Progenitor cell of endocrine pancreas (in vitro differentiated cells): ENCODE data around the gene KLF2. TPM values are rescaled to one million over a fixed set of nuclear protein-coding genes. Genes with fewer than 3 reads are reported as not detected.

Experiments used
- DNase-seq: peaks from one replicate; pipeline ENCODE4 v3.0.0; 2021; ENCODE audit warnings: low spot score; ENCODE audit not compliant: unreplicated experiment
- H3K27ac Mint-ChIP-seq: 2 replicates; pipeline ENCODE4 v1.8.0; 2021; ENCODE audit warnings: mild to moderate bottlenecking, moderate library complexity, mixed read lengths
- H3K27me3 Mint-ChIP-seq: 2 replicates; pipeline ENCODE4 v1.8.0; 2021; ENCODE audit warnings: mixed read lengths
- H3K36me3 Mint-ChIP-seq: 2 replicates; pipeline ENCODE4 v1.8.0; 2022; ENCODE audit warnings: mixed read lengths; ENCODE audit not compliant: insufficient read depth
- H3K4me1 Mint-ChIP-seq: 2 replicates; pipeline ENCODE4 v1.8.0; 2021; ENCODE audit warnings: low read depth, mixed read lengths
- H3K4me3 Mint-ChIP-seq: 2 replicates; pipeline ENCODE4 v1.8.0; 2021; ENCODE audit warnings: low read depth, mild to moderate bottlenecking, moderate library complexity, mixed read lengths
- H3K9me3 Mint-ChIP-seq: 2 replicates; pipeline ENCODE4 v1.8.0; 2021; ENCODE audit warnings: low read depth, mixed read lengths
- total RNA-seq: library from RNA; stranded (reverse); gene quantifications from 2 replicates; pipeline ENCODE4 v1.2.1, GENCODE V29; 2021
- TF ChIP-seq, protein P1 (sequence below): fragments of 200-600 bp; sonication (generic); IDR thresholded peaks from one replicate; pipeline ENCODE4 v1.5.0; 2021; ENCODE audit warnings: antibody characterized with exemption, mild to moderate bottlenecking; ENCODE audit not compliant: unreplicated experiment

KLF2 gene
- total RNA-seq, 1 donor from 2014 or later: 2.7 TPM

DNA sequence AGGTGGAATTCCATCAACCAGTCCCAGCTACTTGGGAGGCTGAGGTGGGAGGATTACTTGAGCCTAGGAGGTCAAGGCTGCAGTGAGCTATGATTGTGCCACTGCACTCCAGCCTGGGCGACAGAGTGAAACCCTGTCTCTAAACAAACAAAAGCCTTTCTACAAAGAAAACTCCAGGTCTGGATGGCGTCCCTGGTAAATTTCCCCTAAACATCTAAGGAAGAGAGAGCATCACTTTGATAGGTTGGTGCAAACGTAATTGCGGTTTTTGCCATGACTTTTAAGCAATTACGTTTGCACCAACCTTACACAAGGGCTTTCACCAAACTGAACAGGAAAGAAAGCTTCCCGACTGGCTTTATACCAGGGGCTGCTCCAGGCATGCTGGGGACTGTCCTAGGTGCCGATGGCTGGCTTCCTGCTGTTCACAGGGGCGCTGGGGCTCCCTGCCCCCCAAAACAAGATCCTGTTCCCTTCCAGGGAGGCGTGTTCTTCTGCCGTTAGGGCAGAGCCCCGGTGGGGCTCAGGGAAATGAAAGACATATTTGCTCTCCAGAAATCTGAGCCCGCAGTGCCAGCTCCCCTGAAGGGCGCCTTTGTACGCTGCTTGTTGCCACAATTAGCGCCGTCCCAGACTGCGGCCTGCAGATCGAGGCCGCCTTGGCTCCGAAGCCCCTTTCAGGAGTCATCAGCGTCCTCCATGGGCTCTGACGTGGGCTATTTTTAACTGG is 38.7 kb upstream of the KLF2 start:
- Mint-ChIP-seq H3K4me1 (peaks cover 2% of the 10 kb centered on the region), H3K27ac (no peak overlapping the region), H3K4me3 (no peak overlapping the region), H3K27me3 (peaks cover 10% of the 10 kb centered on the region), H3K9me3 (no peaks in the 10 kb centered on the region), H3K36me3 (no peaks in the 10 kb centered on the region)
- DNase-seq: no peak
- TF ChIP-seq, protein P1, sequence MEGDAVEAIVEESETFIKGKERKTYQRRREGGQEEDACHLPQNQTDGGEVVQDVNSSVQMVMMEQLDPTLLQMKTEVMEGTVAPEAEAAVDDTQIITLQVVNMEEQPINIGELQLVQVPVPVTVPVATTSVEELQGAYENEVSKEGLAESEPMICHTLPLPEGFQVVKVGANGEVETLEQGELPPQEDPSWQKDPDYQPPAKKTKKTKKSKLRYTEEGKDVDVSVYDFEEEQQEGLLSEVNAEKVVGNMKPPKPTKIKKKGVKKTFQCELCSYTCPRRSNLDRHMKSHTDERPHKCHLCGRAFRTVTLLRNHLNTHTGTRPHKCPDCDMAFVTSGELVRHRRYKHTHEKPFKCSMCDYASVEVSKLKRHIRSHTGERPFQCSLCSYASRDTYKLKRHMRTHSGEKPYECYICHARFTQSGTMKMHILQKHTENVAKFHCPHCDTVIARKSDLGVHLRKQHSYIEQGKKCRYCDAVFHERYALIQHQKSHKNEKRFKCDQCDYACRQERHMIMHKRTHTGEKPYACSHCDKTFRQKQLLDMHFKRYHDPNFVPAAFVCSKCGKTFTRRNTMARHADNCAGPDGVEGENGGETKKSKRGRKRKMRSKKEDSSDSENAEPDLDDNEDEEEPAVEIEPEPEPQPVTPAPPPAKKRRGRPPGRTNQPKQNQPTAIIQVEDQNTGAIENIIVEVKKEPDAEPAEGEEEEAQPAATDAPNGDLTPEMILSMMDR: no peak

DNA sequence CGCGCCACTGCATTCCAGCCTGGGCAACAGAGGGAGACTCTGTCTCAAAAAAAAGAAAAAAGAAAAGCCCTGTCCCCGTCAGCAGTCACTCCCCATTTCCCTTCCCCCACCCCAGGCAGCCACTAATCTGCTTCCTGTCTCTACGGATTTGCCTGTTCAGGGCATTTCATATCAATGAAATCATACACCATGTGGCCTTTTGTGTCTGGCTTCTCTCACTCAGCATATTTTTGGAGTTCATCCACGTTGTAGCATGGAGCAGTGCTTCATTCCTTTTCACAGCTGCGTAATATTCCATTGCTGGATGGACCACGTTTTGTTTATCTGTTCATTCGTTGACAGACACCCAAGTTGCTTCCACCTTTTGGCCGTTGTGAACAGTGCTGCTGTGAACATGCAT is 36.1 kb upstream of the KLF2 start:
- no peaks in the 10 kb centered on the region for H3K9me3 Mint-ChIP-seq
- no peak overlapping the region for H3K27ac Mint-ChIP-seq
- no peak for DNase-seq
- peaks cover 13% of the 10 kb centered on the region for H3K27me3 Mint-ChIP-seq
- TF ChIP-seq, protein P1: no peak
- no peak overlapping the region for H3K4me3 Mint-ChIP-seq
- peaks cover 3% of the 10 kb centered on the region for H3K4me1 Mint-ChIP-seq
- no peaks in the 10 kb centered on the region for H3K36me3 Mint-ChIP-seq

DNA sequence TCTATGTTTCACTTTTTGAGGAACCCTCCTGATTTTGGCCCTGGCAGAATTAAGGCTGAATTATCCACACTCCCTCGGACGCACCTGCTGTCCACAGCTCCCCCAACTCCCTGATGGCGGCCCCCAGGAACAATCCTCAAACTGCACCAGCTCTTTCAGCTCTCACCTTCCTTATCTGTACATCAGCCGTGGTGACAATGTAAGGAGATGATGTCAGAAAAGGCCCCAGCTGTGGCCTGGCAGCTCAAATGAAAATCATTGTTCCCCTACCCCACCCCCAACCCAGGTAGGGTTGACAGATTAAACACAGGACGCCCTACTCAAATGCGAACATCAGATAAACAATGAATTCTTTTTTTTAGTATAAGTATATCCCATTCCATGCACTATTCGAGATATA is 35.0 kb upstream of the KLF2 start:
- Mint-ChIP-seq H3K4me1 (peaks cover 3% of the 10 kb centered on the region), H3K27ac (no peak overlapping the region), H3K9me3 (no peaks in the 10 kb centered on the region), H3K36me3 (no peaks in the 10 kb centered on the region), H3K27me3 (peaks cover 11% of the 10 kb centered on the region), H3K4me3 (no peak overlapping the region)
- TF ChIP-seq, protein P1: no peak
- DNase-seq: no peak

DNA sequence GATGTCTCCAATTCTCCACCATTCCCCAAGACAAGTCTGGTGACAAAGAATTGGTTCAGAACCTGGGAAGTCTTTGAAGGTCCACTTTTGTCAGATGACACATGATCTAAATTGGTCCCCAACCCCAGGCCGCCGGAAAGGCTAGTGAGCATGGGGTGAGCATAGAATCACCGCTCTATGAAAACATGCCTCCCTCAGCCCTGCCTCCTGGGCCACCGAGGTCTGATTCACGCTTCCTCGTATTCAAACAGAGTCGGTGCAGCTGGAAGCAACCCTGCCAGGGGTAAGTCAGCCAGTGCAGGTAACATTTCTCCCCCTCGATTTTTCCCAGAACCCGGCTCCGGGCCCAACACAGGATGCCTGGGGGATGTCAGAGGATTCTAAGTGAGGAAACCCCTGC is 33.9 kb upstream of the KLF2 start:
- H3K36me3 Mint-ChIP-seq: no peaks in the 10 kb centered on the region
- TF ChIP-seq, protein P1: no peak
- peaks cover 3% of the 10 kb centered on the region for H3K4me1 Mint-ChIP-seq
- no peak overlapping the region for H3K27ac Mint-ChIP-seq
- H3K4me3 Mint-ChIP-seq: no peak overlapping the region
- DNase-seq: no peak
- no peaks in the 10 kb centered on the region for H3K9me3 Mint-ChIP-seq
- peaks cover 10% of the 10 kb centered on the region for H3K27me3 Mint-ChIP-seq

DNA sequence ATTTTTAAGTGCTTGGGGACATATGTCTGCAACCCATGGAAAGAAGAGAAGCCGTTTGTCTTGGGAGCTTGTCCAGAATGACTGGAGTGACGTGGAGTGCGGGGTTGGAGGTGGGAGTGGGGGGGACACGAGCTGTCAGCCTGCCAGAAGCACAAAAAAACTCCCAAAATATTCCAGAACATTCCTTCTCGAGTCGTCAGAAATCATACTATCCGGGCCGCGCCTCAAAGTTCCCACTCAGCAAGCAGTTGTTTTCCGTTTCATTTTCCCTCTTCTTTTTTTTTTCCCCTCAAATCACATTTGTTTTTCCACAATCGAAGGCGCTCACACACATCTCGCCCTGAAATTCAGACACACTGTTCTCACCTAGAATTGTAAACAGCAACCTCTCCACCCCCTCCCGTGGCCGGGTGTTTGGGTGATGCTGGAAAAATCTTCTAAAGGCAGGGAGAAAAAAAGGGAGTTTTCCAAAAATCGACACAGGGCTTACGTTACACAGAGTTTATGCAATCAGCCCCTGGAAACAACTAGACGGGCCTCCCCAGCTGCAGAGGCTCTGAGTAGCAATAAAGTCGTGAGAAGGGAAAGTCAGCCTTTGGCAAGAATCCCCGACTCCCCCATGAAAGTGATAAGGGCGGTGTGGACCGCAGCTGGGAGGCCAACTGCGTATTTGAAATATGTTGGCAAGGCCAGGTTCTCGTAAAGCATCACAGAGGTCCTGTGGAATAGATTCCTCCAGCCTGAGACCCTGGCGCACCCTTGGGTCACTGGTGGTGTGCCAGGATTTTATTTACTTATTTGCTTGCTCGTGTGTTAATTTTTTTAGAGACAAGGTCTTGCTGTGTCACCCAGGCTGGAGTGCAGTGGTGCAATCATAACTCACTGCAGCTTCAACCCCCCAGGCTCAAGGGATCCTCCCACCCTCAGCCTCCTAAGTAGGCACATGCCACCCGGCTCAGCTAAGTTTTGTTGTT is 31.2 kb upstream of the KLF2 start:
- H3K4me3 Mint-ChIP-seq: no peak overlapping the region
- DNase-seq: no peak

More for the DNA sequence above, 31.2 kb upstream of the KLF2 start:
- H3K27ac Mint-ChIP-seq: no peak overlapping the region
- H3K4me1 Mint-ChIP-seq: peaks cover 3% of the 10 kb centered on the region
- H3K9me3 Mint-ChIP-seq: no peaks in the 10 kb centered on the region
- H3K36me3 Mint-ChIP-seq: no peaks in the 10 kb centered on the region
- TF ChIP-seq, protein P1: no peak
- H3K27me3 Mint-ChIP-seq: peaks cover 3% of the 10 kb centered on the region
